ENCODE results near the gene HOXB7.

The HOXB7 gene

DNA sequence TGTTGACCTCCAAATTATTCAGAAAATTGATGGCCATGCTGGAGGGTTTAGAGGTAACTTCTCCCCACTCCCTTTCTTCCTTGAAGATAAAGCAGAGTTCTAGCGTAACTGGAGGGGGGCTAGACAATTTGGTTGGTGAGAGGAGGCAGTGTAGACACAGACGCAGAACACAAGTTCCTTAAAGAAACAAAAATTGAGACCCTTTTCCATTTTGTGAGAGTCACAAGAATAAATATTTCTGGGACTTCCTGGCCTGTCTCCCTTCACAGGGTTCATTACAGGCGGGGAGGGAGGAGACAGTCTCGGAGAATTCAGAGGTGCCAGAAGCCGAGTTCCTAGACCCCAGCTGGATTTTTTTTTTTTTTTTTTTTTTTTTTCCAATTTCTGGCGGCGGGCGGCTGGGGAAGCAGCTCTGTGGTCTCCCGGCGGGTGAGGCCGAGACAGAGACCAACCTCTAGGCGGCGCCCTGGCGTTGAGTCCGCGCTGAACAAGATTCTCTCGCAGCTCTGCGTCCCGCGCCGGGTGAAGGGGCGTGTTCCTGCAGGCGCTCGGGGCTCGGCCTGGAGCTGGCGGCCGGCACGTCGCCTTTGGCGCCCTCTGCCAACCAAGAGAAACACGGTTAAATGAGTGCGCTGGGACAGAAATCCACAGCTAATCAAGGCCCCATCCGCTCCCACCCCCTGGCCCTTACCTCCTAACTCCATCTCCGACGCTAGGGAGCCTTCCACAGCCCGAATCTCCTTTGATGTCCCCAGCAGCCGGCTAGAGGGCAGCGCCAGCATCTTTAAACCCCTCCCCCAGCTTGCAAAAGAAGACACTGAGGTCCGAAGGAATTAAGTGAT, 25.6 kb upstream of the HOXB7 start:
- no peak for FAIRE-seq

- no peak for FAIRE-seq
Measured at GRCh38 chr17:48634493-48635208, 23.8 kb upstream of the HOXB7 start.

GRCh38 chr17:48633266-48633677, 22.5 kb upstream of the HOXB7 start:
- FAIRE-seq: no peak

- FAIRE-seq: no peak
Measured at GRCh38 chr17:48632579-48633265, 21.9 kb upstream of the HOXB7 start.

DNA sequence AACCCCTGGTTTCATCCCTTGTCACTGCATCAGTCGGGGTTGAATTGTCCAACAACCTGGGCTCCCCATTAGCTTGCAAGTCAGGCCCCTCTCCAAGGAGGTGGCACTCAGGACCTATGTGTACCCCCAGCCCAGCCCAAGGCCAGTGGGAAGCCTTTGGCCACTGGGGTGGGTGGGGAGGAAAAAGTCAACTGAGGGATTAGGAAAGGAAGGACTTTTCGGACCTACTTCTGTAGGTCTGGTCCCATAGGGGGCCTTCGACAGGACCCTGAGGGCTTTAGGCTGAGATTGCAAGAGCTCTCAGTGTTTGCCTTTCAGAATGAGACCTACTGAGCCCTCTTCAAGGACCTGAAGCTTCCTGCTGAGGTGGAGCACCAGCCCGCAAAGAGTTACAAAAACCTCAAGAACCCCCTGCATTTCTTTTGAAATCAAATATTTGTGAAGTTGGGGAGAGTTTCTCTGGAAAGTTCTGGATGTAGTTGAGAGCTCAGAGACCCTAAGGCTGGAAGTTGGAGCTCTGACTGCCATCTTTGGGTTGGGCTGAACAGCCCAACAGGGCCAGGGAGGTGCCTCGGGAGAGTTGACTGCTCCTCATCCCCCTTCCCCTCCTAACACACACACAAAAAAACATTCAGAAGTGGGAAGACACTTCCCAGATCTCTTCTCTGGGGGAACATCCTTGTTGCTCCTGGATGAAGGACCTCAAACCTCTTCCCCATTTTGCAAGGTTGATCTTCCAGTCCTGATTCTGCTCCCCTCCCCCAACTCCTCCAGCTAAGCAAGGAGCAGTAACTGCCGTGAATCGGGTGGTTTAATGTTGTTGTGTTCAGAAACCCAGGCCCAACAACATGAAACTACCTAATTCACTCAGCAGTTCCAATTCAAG, 21.1 kb upstream of the HOXB7 start:
- FAIRE-seq: no peak

GRCh38 chr17:48630925-48631692, 20.3 kb upstream of the HOXB7 start:
- no peak for FAIRE-seq

DNA sequence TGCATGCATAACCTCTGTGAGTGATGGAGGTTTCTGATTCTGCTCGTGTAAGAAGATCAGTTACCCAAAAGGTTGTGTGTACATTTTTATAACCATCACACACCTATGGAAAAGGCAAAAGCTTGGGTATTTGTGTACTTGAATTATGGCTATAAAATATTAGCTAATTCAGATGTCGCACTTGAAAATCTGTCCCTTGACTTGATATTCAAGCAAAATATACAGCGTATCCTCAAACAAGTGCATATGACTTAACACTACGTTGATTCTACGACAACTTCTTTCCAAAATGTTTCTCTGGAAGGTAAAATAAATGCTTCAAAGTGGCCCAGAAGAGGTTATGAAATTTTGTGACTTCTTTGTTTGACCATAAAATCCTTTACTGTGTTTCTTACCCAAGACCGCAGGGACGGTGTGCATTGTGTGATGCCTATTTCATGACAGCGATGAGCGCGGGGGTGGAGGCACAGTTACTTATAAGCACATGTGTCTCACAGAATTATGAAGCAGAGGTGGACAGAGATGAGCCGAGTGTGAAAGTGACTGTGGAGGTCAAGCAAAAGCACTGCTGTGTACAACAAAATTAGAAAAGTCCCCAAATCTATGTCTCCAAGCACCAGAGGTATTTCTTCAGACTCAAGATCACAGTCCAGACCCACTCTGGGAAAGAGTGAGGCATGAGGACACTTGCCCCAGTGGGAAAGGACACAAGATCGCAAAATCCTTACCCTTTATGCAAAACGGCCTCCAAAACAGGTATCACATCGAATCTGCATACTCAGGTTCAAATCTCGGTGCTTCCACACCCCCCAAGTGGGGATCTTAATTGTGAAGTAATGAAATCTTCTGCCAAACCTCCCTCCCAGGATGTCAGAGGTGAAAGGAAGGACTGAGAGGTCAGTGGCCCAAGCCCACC, 19.4 kb upstream of the HOXB7 start:
- FAIRE-seq: no peak

- FAIRE-seq: no peak
Measured at GRCh38 chr17:48629411-48629759, 18.6 kb upstream of the HOXB7 start.

DNA sequence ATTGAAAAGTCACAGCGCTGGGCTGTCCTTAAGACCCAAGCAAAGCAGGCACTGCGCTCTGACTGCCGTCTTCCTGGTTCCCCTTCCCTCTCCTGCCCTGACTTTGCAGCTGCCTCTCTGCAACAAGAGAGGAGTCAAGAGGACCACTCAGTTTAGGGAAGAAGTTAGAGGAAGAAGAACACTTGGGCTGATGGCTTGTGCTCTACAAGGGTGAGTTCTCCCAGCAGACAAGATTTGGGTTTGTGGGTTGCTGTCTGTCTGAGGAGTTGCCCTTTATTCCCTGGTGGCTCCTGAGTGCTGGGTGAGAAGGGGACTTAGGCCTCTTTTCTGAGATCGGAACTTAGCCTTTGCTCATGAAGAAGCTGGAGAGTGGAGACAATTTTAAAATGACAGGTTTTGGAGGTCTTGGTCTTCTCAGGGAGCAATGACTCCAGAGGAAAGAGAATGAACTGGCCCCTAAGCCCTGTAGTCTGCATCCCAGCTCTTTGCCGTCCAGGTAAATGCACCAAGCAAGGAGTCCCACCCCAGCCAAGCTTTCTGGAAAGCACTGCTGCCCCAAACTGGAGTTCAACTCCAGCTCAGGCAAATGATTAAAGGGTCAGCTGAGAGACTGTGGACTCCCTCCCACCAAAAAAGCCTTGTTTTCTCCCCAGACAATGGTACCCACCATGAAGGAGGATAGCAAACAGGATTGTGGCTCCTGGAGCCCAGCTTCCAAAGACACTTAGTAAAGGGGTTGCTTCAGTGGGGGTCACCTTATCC, 18.0 kb upstream of the HOXB7 start:
- no peak for FAIRE-seq

DNA sequence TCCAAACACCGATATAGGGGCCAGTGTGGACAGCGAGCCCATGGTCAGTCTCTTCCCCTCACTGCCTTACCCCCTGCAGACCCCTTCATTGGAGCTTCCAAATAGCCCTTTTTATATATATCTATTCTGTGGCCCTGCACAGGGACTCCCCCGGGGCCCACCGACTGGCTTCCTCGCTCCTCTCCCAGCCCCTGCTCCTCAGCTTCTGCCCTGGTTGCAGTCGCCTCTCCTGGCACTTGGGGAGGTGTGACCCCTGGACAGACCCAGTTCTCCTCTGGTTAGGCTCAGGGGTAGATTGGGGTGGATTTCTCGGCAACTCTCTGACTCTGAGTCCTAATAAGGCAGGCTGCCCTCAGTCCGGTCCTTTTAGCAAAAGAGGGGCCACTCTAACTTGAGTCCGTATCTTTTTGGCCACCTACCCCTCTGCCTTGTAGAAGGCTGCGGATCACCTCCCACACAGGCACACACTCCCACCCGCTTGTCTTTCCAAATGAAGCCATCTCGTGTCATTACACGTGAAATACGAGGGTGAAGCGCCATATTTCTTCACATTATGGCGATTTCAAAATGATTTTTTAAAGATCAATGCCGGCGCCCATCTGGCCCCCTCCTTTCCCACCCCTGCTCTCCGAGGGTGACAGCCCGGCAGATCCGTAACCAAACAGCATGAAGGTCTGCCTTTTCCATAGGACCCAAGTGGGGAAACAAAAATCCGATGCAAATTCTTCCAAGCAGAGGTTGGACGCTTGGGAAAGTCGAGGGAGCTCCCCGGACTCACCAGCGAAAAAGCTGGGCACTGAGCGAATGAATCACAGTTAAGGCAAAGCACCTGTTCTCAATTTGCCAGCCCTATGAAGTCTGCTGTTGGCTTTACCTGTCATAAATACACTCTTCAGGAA, 17.1 kb upstream of the HOXB7 start:
- FAIRE-seq: no peak

- FAIRE-seq: no peak
Measured at GRCh38 chr17:48627118-48627597, 16.3 kb upstream of the HOXB7 start.

GRCh38 chr17:48626245-48627117, 15.7 kb upstream of the HOXB7 start, which contains the start of gene HOXB9:
Gene HOXB9, minus strand, starts transcription at chr17:48626358. Its CDS starts 89 bp downstream, at chr17:48626269.
- no peak for FAIRE-seq

DNA sequence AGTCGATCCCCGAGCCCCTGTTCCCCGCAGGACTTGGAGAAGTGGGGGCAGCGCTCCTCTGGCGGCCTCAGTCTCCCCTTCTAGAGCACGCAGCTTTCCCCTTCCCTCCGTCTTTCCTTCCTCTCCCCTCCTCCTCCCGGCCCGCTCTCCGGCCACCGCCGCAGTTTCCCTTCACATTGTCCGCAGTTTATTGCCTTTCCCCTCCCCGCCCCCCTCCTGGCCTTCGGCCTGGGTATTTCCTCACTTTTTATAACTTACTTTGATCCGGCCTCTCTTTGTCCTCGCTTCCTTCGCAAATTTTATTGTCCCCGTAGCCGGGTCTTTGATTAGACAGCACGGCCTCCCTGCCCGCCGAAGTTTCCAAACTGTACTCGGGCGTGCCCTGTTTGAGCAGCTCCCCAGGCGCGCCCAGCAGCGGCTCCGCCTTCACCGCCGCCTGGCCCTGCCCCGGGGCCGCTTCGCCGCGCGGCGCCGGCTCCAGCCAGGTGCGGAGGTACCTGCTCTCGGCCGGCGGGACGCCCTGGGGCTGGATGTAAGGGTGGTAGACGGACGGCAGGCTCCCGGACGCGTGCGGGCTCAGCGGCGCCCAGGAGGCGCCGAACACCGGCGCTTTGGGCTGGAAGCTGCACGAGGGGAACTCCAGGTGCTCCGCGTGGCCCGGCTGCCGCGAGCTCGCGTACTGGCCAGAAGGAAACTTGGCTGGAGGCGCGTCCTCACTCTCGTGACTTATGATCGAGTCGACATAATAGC, 14.9 kb upstream of the HOXB7 start:
- FAIRE-seq: no peak

GRCh38 chr17:48624544-48625494, 14.0 kb upstream of the HOXB7 start:
- no peak for FAIRE-seq

DNA sequence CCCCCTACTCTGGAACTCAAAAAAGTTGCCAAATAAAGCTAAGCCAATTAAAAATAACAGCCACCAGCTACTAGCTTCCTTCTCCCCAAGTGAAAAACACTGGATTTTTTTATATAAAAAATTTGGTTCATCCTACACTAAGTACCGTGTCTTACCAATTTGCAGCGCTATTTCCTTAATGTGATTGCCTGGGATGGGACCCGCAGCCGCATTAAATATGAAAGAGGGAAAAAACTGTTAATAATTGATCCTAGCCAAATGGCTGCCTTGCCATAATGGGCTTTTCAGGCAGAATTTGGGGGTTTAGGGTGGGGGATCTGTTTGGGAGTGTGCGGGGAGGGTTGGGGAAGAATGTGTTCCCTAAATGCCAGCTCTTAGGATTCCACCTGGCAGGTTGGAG, 13.3 kb upstream of the HOXB7 start:
- FAIRE-seq: no peak

- no peak for FAIRE-seq
Measured at GRCh38 chr17:48623583-48623982, 12.8 kb upstream of the HOXB7 start.
